Gastrocnemius medialis (tissue), 4 donors: ENCODE data around the gene HOXD9. TPM values are rescaled to one million over a fixed set of nuclear protein-coding genes. Genes with fewer than 3 reads are reported as not detected.

Experiments used
- ATAC-seq, 2 donors: fragments of 150-250 bp; one replicate each; pipeline ENCODE4 v1.9.1; 2016
- DNase-seq, 2 donors: peaks; one replicate each; pipeline ENCODE4 v3.0.0-alpha.2; 2019
- H3K27ac ChIP-seq, 4 donors: fragments of 200-600 bp; sonication (generic); 1 replicate in 1 of 4; 2 replicates in 3 of 4; pipeline ENCODE4 v1.5.1; 2016 to 2018; ENCODE audit warnings: mild to moderate bottlenecking in 2 of 4, moderate library complexity in 1 of 4
- H3K27me3 ChIP-seq, 3 donors: fragments of 200-600 bp; sonication (generic) in 2 of 3; 1 replicate in 1 of 3; 2 replicates in 2 of 3; pipeline versions ENCODE4 v1.5.1 to v1.6.0; 2016 to 2019; ENCODE audit warnings: mild to moderate bottlenecking in 1 of 3, moderate library complexity in 1 of 3
- H3K36me3 ChIP-seq, 2 donors: fragments of 200-600 bp; sonication (generic) in 1 of 2; one replicate each; pipeline ENCODE4 v1.5.1; 2017 to 2018
- H3K4me1 ChIP-seq, 2 donors: fragments of 200-600 bp; sonication (generic) in 1 of 2; one replicate each; pipeline ENCODE4 v1.5.1; 2016 to 2017; ENCODE audit warnings: mild to moderate bottlenecking in 2 of 2
- H3K4me3 ChIP-seq, 4 donors: fragments of 200-600 bp; sonication (generic) in 3 of 4; 1 replicate in 1 of 4; 2 replicates in 3 of 4; pipeline ENCODE4 v1.5.1; 2016 to 2019; ENCODE audit warnings: mild to moderate bottlenecking in 2 of 4
- H3K9me3 ChIP-seq, 3 donors: fragments of 200-600 bp; sonication (generic) in 2 of 3; 1 replicate in 1 of 3; 2 replicates in 2 of 3; pipeline ENCODE4 v1.5.1; 2016 to 2019
- CTCF ChIP-seq, 5 experiments: fragments of 450-650 bp in 3 of 5; fragments of 200-600 bp in 2 of 5; sonication (generic) in 2 of 5; IDR thresholded peaks in 4 of 5; conservative IDR thresholded peaks in 1 of 5; 1 replicate in 4 of 5; 2 replicates in 1 of 5; pipeline ENCODE4 v1.5.1; 2016 to 2019; ENCODE audit warnings: antibody characterized with exemption in 5 of 5, mild to moderate bottlenecking in 3 of 5, moderate library complexity in 3 of 5
- POLR2A ChIP-seq, 2 donors: fragments of 450-650 bp; IDR thresholded peaks; one replicate each; pipeline ENCODE4 v1.6.1; 2017; ENCODE audit warnings: antibody characterized with exemption in 2 of 2, mild to moderate bottlenecking in 2 of 2, moderate library complexity in 2 of 2
- in situ Hi-C, 4 donors: fragments of 200-750 bp; cut with MboI; loops; one replicate each; pipeline versions ENCODE4 v1.15.0 to v1.8.0; 2017; ENCODE audit warnings: low sequenced_read_pairs in 4 of 4
- intact Hi-C: fragments of 100-400 bp; cut with DNase I; formaldehyde crosslinking; loops from one replicate; pipeline ENCODE4 v1.15.1; 2023; ENCODE audit warnings: low total_unique reads
- total RNA-seq, 4 donors: library from RNA; depleted of rRNA; stranded (reverse); fragments of >200 nt; gene quantifications; one replicate each; pipeline versions ENCODE4 v1.1.0 to v1.2.3, GENCODE V29; 2016

Gene HOXD9
- total RNA-seq, 4 donors from 2014 or later = 0.33 to 1.8 (median 0.78) TPM

DNA sequence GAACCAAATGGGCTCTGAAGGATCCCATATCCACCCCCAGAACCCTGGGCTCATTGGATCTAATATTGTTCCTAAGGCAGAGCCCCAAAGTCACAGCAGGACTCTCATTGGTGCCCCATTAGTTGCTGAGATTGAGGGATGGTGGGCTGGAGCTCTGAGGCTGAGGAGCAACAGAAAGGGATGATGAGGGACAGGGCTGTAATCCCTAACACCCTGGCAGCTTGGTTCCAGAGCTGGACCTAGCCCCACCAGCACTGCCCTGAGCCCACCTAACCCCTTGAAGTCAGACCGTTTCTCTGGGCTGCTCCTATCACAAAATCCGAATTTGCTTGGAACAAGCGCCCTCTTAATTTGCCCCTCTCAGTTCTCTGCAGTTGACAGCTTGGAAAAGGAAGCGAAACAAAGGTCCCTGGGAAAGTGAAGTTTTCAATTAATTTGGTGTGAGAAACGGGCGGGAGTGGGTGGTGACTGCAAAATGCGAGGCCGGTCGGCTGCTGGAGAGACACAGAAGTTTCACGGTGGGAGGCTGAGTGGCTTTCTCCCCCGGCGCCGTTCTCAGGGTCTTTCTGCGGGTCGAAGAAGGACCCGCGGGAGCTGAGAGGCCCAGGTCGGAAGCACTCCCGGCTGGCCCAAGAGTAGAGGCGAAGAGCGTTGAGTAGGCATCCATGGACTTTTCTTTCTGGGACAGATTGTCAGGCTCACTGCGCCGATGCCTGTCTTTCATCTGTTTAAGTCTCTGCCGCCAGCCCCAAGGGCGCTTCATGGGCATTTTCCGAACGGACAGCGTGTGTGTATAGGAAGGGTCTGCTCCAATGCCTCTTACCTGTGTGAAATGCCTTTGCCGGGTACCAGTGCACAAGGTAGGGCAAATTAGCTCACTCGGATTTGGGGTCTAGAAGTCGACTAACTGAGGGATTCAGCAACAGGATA is 30.9 kb upstream of the HOXD9 start:
- no peaks in the 10 kb centered on the region for H3K36me3 ChIP-seq
- peaks cover 3 to 6% of the 10 kb centered on the region in 2 donors for H3K4me1 ChIP-seq
- H3K4me3 ChIP-seq = no peak overlapping the region
- ATAC-seq = no peak
- no peaks in the 10 kb centered on the region for H3K9me3 ChIP-seq
- H3K27ac ChIP-seq = no peak overlapping the region
- TF ChIP-seq CTCF (IDR thresholded peaks at IDR 0.05 in 4 of 5, conservative IDR thresholded peaks at IDR 0.05 in 1 of 5) (no peak), POLR2A (IDR thresholded peaks at IDR 0.05) (no peak)
- H3K27me3 ChIP-seq = peaks cover 96 to 98% (median 98%) of the 10 kb centered on the region in 3 donors
- no peak for DNase-seq
- intact Hi-C loops (loop anchor here (2.0 kb wide), 1 partner anchor 17 kb away; no protein-coding TSS in a partner anchor), in situ Hi-C loops (loop anchor here in 2 of 4 donors (10.0 to 25.0 kb wide), 2 partner anchors 407 to 729 kb away; no protein-coding TSS in a partner anchor)

DNA sequence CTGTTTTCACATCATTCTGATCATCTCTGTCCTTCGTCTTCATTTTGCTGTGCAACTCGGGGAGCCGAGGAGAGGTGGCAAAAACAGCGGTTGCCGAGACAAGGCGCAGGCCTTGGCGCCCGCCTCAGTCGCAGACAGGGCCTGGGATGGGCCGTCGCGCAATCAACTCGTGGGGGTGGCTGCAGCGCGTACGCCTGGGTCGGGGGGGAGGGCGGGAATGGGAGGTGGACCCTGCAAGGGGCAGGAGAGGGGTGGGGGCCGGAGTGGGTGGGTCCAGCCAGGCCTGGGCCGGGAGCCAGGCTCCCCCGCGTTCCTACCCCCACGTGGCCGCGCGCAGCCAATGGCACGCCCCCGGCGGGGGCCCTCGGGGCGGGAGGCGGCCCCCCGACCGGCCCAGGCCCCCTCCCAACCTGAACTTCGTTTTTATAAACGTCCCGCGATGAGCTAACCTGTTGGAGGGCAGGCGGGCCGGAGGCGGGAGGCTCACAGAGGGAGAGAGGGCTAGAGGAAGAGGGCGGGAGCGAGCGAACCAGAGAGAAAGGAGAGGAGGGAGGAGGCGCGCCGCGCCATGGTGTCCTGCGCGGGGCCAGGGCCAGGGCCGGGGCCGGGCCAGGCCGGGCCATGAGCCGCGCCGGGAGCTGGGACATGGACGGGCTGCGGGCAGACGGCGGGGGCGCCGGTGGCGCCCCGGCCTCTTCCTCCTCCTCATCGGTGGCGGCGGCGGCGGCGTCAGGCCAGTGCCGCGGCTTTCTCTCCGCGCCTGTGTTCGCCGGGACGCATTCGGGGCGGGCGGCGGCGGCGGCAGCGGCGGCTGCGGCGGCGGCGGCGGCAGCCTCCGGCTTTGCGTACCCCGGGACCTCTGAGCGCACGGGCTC is 30.0 kb upstream of the HOXD9 start, which contains the start of gene HOXD13:
Gene HOXD13, plus strand, starts transcription at position 452 of the 875 bp plus-strand sequence. Its CDS starts 170 bp downstream, at position 622.
- H3K36me3 ChIP-seq = no peaks in the 10 kb centered on the region
- no peak for DNase-seq
- intact Hi-C loops = loop anchor here (2.0 kb wide), 1 partner anchor 18 kb away; no protein-coding TSS in a partner anchor
- H3K9me3 ChIP-seq = no peaks in the 10 kb centered on the region
- no peak for TF ChIP-seq POLR2A (IDR thresholded peaks at IDR 0.05)
- TF ChIP-seq CTCF (IDR thresholded peaks at IDR 0.05 in 4 of 5, conservative IDR thresholded peaks at IDR 0.05 in 1 of 5) = no peak
- ATAC-seq = no peak
- H3K4me1 ChIP-seq = peaks cover 12 to 14% of the 10 kb centered on the region in 2 donors
- peak within 1 kb of the TSS; percentile 20 to 43 (median 32) for H3K4me3 ChIP-seq
- peaks cover 97 to 100% (median 98%) of the 10 kb centered on the region in 3 donors for H3K27me3 ChIP-seq
- H3K27ac ChIP-seq = no peak within 1 kb of the TSS
- in situ Hi-C loops = loop anchor here in 2 of 4 donors (10.0 to 25.0 kb wide), 2 partner anchors 408 to 730 kb away; no protein-coding TSS in a partner anchor

- in situ Hi-C loops = loop anchor here in 2 of 4 donors (10.0 to 25.0 kb wide), 2 partner anchors 409 to 731 kb away; no protein-coding TSS in a partner anchor
- peak overlapping the region; percentile 20 to 43 (median 32) for H3K4me3 ChIP-seq
- DNase-seq = no peak
- ATAC-seq = no peak
- no peak for TF ChIP-seq POLR2A (IDR thresholded peaks at IDR 0.05)
- TF ChIP-seq CTCF (IDR thresholded peaks at IDR 0.05 in 4 of 5, conservative IDR thresholded peaks at IDR 0.05 in 1 of 5) = no peak
- no peaks in the 10 kb centered on the region for H3K9me3 ChIP-seq
- peaks cover 97 to 100% (median 98%) of the 10 kb centered on the region in 3 donors for H3K27me3 ChIP-seq
- peaks cover 15 to 16% of the 10 kb centered on the region in 2 donors for H3K4me1 ChIP-seq
- no peaks in the 10 kb centered on the region for H3K36me3 ChIP-seq
- H3K27ac ChIP-seq = no peak overlapping the region
- intact Hi-C loops = loop anchor here (2.0 kb wide), 1 partner anchor 19 kb away; no protein-coding TSS in a partner anchor
Measured at GRCh38 chr2:176093145-176093897, 29.2 kb upstream of the HOXD9 start.

DNA sequence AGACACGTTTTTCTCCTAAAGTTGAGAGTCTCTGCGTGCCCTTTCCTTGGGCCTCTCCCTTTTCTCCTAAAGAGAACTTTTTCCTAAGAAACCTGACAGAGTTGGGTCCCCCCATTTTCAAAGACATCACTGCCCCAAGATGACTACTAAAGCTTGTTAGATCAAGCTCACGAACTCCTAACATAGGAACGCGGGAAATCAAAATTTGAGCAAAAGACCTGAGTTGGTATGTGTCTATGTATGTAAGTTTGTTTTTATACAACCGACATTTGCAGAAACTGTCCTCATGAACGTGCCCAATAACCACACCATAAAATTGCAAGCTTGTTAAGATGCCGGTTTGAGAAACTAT is 28.6 kb upstream of the HOXD9 start:
- H3K27ac ChIP-seq = no peak overlapping the region
- DNase-seq (no peak), ATAC-seq (no peak)
- in situ Hi-C loops (loop anchor here in 2 of 4 donors (10.0 to 25.0 kb wide), 2 partner anchors 409 to 732 kb away; no protein-coding TSS in a partner anchor), intact Hi-C loops (loop anchor here (2.0 kb wide), 1 partner anchor 19 kb away; no protein-coding TSS in a partner anchor)
- TF ChIP-seq CTCF (IDR thresholded peaks at IDR 0.05 in 4 of 5, conservative IDR thresholded peaks at IDR 0.05 in 1 of 5) = no peak
- TF ChIP-seq POLR2A (IDR thresholded peaks at IDR 0.05) = no peak
- no peaks in the 10 kb centered on the region for H3K36me3 ChIP-seq
- peaks cover 97 to 100% (median 98%) of the 10 kb centered on the region in 3 donors for H3K27me3 ChIP-seq
- H3K4me1 ChIP-seq = peaks cover 15 to 16% of the 10 kb centered on the region in 2 donors
- H3K4me3 ChIP-seq = peak overlapping the region in 1 of 4 donors; percentile 43
- H3K9me3 ChIP-seq = no peaks in the 10 kb centered on the region
